NCI-H2081 (cell line): ENCODE results near the gene PIM2.

Source experiments
- DNase-seq, 2 experiments: peaks; one replicate each; lab custom pipeline; 2025; lab: John Stamatoyannopoulos, UW

The PIM2 gene

GRCh38 chrX:48864210-48864609, 54.6 kb downstream of the PIM2 start:
- no peak for DNase-seq
